H9 (cell line): Measurements from ENCODE around the gene WNT7B. TPM values are rescaled to one million over a fixed set of nuclear protein-coding genes. Genes with fewer than 3 reads are reported as not detected.

ENCODE experiments used
- DNase-seq: peaks from one replicate; pipeline ENCODE4 v3.0.0-alpha.2; 2017
- H2AFZ ChIP-seq: one replicate; pipeline ENCODE4 v1.6.1; 2013; ENCODE audit warnings: mild to moderate bottlenecking, low read length, control low read depth, moderate library complexity
- H2AK5ac ChIP-seq: 2 replicates; pipeline ENCODE4 v1.6.1; 2013; ENCODE audit warnings: low read length, control low read depth, mixed read lengths; ENCODE audit not compliant: insufficient read length
- H2BK120ac ChIP-seq: one replicate; pipeline ENCODE4 v1.6.1; 2013; ENCODE audit warnings: low read depth, mild to moderate bottlenecking, low read length, control low read depth, inconsistent platforms; ENCODE audit not compliant: poor library complexity, severe bottlenecking
- H2BK12ac ChIP-seq: 2 replicates; pipeline ENCODE4 v1.6.1; 2013; ENCODE audit warnings: low read length, control low read depth, mixed read lengths, low read depth; ENCODE audit not compliant: insufficient read length
- H2BK15ac ChIP-seq: 2 replicates; pipeline ENCODE4 v1.6.1; 2013; ENCODE audit warnings: low read depth, low read length, control low read depth
- H2BK20ac ChIP-seq: one replicate; pipeline ENCODE4 v1.6.1; 2013; ENCODE audit warnings: low read depth, mild to moderate bottlenecking, low read length, control low read depth, inconsistent platforms; ENCODE audit not compliant: poor library complexity, severe bottlenecking
- H2BK5ac ChIP-seq: 2 replicates; pipeline ENCODE4 v1.6.1; 2013; ENCODE audit warnings: low read length, control low read depth, mixed read lengths; ENCODE audit not compliant: insufficient read length
- H3K14ac ChIP-seq: 2 replicates; pipeline ENCODE4 v1.6.1; 2013; ENCODE audit warnings: low read length, control low read depth; ENCODE audit not compliant: insufficient read depth
- H3K18ac ChIP-seq: 2 replicates; pipeline ENCODE4 v1.6.1; 2013; ENCODE audit warnings: low read depth, mild to moderate bottlenecking, mixed read lengths, low read length, control low read depth; ENCODE audit not compliant: insufficient read length
- H3K23ac ChIP-seq: 2 replicates; pipeline ENCODE4 v1.6.1; 2013; ENCODE audit warnings: low read length, control low read depth, mixed read lengths, low read depth; ENCODE audit not compliant: insufficient read length
- H3K23me2 ChIP-seq: 2 replicates; pipeline ENCODE4 v1.6.1; 2013; ENCODE audit warnings: low read depth, mild to moderate bottlenecking, mixed read lengths, low read length, control low read depth; ENCODE audit not compliant: insufficient read length, poor library complexity, severe bottlenecking
- H3K27ac ChIP-seq: 2 replicates; pipeline ENCODE4 v1.5.1; 2013; ENCODE audit warnings: low read length, control low read depth, mixed read lengths, low read depth; ENCODE audit not compliant: insufficient read length
- H3K27me3 ChIP-seq: 2 replicates; pipeline ENCODE4 v1.6.1; 2013; ENCODE audit warnings: low read length, control low read depth, inconsistent platforms; ENCODE audit not compliant: insufficient read depth
- H3K4ac ChIP-seq: 2 replicates; pipeline ENCODE4 v1.6.1; 2013; ENCODE audit warnings: low read depth, mild to moderate bottlenecking, control low read depth, inconsistent platforms, low read length, moderate library complexity
- H3K4me1 ChIP-seq: 2 replicates; pipeline ENCODE4 v1.6.1; 2013; ENCODE audit warnings: low read length, control low read depth, inconsistent platforms; ENCODE audit not compliant: insufficient read depth
- H3K4me2 ChIP-seq: 2 replicates; pipeline ENCODE4 v1.6.1; 2013; ENCODE audit warnings: low read length, control low read depth, mixed read lengths; ENCODE audit not compliant: insufficient read length, insufficient read depth
- H3K56ac ChIP-seq: 2 replicates; pipeline ENCODE4 v1.6.1; 2013; ENCODE audit warnings: low read depth, mild to moderate bottlenecking, mixed read lengths, low read length, control low read depth; ENCODE audit not compliant: insufficient read length
- H3K79me1 ChIP-seq: 2 replicates; pipeline ENCODE4 v1.6.1; 2013; ENCODE audit warnings: low read depth, mild to moderate bottlenecking, moderate library complexity, low read length, control low read depth, inconsistent platforms; ENCODE audit not compliant: insufficient read depth, poor library complexity, severe bottlenecking
- H3K79me2 ChIP-seq: 2 replicates; pipeline ENCODE4 v1.6.1; 2013; ENCODE audit warnings: low read length, control low read depth, inconsistent platforms; ENCODE audit not compliant: insufficient read depth
- H3K9ac ChIP-seq: 2 replicates; pipeline ENCODE4 v1.6.1; 2013; ENCODE audit warnings: low read length, control low read depth, mixed read lengths; ENCODE audit not compliant: insufficient read length; ENCODE audit errors: extremely low read depth
- H3K9me3 ChIP-seq: one replicate; pipeline ENCODE4 v1.6.1; 2013; ENCODE audit warnings: low read depth, low read length, inconsistent platforms; ENCODE audit not compliant: control insufficient read depth
- H3T11ph ChIP-seq: one replicate; pipeline ENCODE4 v1.6.1; 2013; ENCODE audit warnings: mild to moderate bottlenecking, low read length, control low read depth, inconsistent platforms
- H4K20me1 ChIP-seq: one replicate; pipeline ENCODE4 v1.6.1; 2013; ENCODE audit not compliant: control insufficient read depth, insufficient read length, insufficient read depth
- H4K5ac ChIP-seq: 2 replicates; pipeline ENCODE4 v1.6.1; 2013; ENCODE audit warnings: low read depth, mild to moderate bottlenecking, mixed read lengths, low read length, control low read depth; ENCODE audit not compliant: insufficient read length
- H4K8ac ChIP-seq: replicated peaks from 2 replicates; pipeline ENCODE4 v1.6.1; 2013; ENCODE audit warnings: low read length, control low read depth, mixed read lengths, low read depth; ENCODE audit not compliant: insufficient read length
- H4K91ac ChIP-seq: 2 replicates; pipeline ENCODE4 v1.6.1; 2013; ENCODE audit warnings: low read depth, mild to moderate bottlenecking, moderate library complexity, mixed read lengths, low read length, control low read depth; ENCODE audit not compliant: insufficient read length
- H3K27ac Mint-ChIP-seq, 3 experiments: 2 replicates in 2 of 3; 3 replicates in 1 of 3; pipeline ENCODE4 v1.8.0; 2020 to 2021; ENCODE audit warnings: mixed read lengths in 3 of 3, mild to moderate bottlenecking in 1 of 3, moderate library complexity in 1 of 3
- H3K27me3 Mint-ChIP-seq: 2 replicates; pipeline ENCODE4 v1.8.0; 2021; ENCODE audit warnings: low read depth, mild to moderate bottlenecking, moderate library complexity, mixed read lengths
- H3K36me3 Mint-ChIP-seq, 3 experiments: 2 replicates in 2 of 3; 3 replicates in 1 of 3; pipeline ENCODE4 v1.8.0; 2020 to 2021; ENCODE audit warnings: low read depth in 3 of 3, mixed read lengths in 3 of 3; ENCODE audit not compliant: insufficient read depth in 1 of 3
- H3K4me1 Mint-ChIP-seq, 2 experiments: 2 replicates each; pipeline ENCODE4 v1.8.0; 2020; ENCODE audit warnings: mixed read lengths in 2 of 2
- H3K4me3 Mint-ChIP-seq, 2 experiments: 2 replicates in 1 of 2; 3 replicates in 1 of 2; pipeline ENCODE4 v1.8.0; 2020 to 2021; ENCODE audit warnings: mild to moderate bottlenecking in 2 of 2, mixed read lengths in 2 of 2, moderate library complexity in 1 of 2
- H3K9me3 Mint-ChIP-seq, 2 experiments: 2 replicates in 1 of 2; 3 replicates in 1 of 2; pipeline ENCODE4 v1.8.0; 2020; ENCODE audit warnings: mild to moderate bottlenecking in 2 of 2, mixed read lengths in 2 of 2, moderate library complexity in 1 of 2
- WGBS: extraction: QIAGEN DNeasy Blood & Tissue Kit; methylation state at CpG from one replicate; pipeline ENCODE4 v1.1.7; 2013; ENCODE audit warnings: missing lambda C conversion rate, low lambda C conversion rate, mixed read lengths; ENCODE audit not compliant: insufficient read length; ENCODE audit errors: extremely low coverage; 5-methylcytosine and 5-hydroxymethylcytosine counted together
- total RNA-seq: library from RNA; stranded (reverse); gene quantifications from 2 replicates; pipeline ENCODE4 v1.2.1, GENCODE V29; 2021
- TF ChIP-seq, protein P1 (sequence below): fragments of 200-600 bp; sonication (generic); conservative IDR thresholded peaks from 3 replicates; pipeline ENCODE4 v1.8.0; 2021; ENCODE audit warnings: antibody characterized with exemption, mild to moderate bottlenecking

Gene WNT7B
- total RNA-seq, 1 experiment from 2014 or later: 0.09 TPM

DNA sequence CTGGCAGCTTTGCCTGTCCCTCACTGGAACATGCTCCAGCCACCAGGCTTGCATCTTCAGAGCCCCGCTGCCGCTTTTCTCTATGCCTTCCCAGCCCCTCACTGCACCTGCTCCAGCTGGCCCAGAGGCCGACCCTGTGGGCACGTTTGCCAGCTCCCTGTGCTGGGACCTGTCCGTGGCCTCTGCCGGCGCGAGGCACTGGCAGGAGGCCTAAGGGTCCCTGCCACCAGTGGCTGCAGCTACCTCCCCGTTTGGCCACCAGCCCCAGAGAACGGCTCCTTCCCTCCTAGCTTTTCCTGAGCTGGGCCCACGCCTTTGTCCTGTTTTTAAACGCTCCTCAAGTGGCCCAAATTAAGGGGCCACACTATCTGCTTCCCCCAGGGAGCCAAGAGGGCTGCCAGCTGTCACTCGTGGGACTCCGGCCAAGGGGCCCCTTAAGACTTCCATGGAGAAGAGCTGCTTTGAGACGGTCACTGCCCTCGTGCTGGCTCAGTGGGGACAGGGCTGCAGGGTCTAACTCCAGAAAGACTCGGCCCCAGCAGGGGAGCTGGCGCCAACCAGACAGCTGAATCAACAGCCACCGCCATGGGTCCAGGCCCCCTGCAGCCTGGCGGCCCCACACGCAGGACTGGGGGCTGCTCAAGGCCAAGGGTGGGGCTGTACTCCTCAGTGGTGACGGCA is 24.6 kb upstream of the WNT7B start:
- no peaks in the 10 kb centered on the region for H3K4me1 ChIP-seq
- TF ChIP-seq, protein P1, sequence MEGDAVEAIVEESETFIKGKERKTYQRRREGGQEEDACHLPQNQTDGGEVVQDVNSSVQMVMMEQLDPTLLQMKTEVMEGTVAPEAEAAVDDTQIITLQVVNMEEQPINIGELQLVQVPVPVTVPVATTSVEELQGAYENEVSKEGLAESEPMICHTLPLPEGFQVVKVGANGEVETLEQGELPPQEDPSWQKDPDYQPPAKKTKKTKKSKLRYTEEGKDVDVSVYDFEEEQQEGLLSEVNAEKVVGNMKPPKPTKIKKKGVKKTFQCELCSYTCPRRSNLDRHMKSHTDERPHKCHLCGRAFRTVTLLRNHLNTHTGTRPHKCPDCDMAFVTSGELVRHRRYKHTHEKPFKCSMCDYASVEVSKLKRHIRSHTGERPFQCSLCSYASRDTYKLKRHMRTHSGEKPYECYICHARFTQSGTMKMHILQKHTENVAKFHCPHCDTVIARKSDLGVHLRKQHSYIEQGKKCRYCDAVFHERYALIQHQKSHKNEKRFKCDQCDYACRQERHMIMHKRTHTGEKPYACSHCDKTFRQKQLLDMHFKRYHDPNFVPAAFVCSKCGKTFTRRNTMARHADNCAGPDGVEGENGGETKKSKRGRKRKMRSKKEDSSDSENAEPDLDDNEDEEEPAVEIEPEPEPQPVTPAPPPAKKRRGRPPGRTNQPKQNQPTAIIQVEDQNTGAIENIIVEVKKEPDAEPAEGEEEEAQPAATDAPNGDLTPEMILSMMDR: no peak

More for the DNA sequence above, 24.6 kb upstream of the WNT7B start:
- Mint-ChIP-seq H3K36me3 (no peaks in the 10 kb centered on the region), H3K4me1 (peaks cover 6 to 13% of the 10 kb centered on the region in 2 experiments), H3K9me3 (no peaks in the 10 kb centered on the region), H3K27me3 (peaks cover 4% of the 10 kb centered on the region), H3K4me3 (no peak overlapping the region; a peak in 1 of 5 replicates), H3K27ac (no peak overlapping the region)
- no peak for DNase-seq
- no peaks in the 10 kb centered on the region for H3K27me3 ChIP-seq
- H3K14ac ChIP-seq: no peak overlapping the region
- H3K9me3 ChIP-seq: no peaks in the 10 kb centered on the region
- no peak overlapping the region for H2BK5ac ChIP-seq
- no peaks in the 10 kb centered on the region for H3K79me2 ChIP-seq
- H3K4me2 ChIP-seq: no peak overlapping the region
- H3K9ac ChIP-seq: no peak overlapping the region
- H4K20me1 ChIP-seq: no peaks in the 10 kb centered on the region
- no peak overlapping the region for H3K56ac ChIP-seq
- H3K18ac ChIP-seq: no peak overlapping the region
- no peak overlapping the region for H4K8ac ChIP-seq
- no peak overlapping the region for H2AFZ ChIP-seq
- H3K27ac ChIP-seq: no peak overlapping the region
- WGBS: no CpG with 5 or more reads among the region's 22 CpGs
- H3K4ac ChIP-seq: no peak overlapping the region
- no peak overlapping the region for H2AK5ac ChIP-seq
- H2BK120ac ChIP-seq: no peak overlapping the region
- H3K23ac ChIP-seq: no peak overlapping the region
- no peak overlapping the region for H4K5ac ChIP-seq
- H3K79me1 ChIP-seq: no peaks in the 10 kb centered on the region
- H2BK12ac ChIP-seq: no peak overlapping the region
- no peak overlapping the region for H4K91ac ChIP-seq
- H3T11ph ChIP-seq: no peak overlapping the region
- H2BK15ac ChIP-seq: no peak overlapping the region
- H2BK20ac ChIP-seq: no peak overlapping the region
- no peaks in the 10 kb centered on the region for H3K23me2 ChIP-seq
